Panc1 (cell line): Measurements from ENCODE around the gene MEIS1.

Source experiments
- CTCF ChIP-seq: fragments of 450-650 bp; IDR thresholded peaks from 2 replicates; pipeline ENCODE4 v1.5.1; 2017; ENCODE audit warnings: mild to moderate bottlenecking
- POLR2AphosphoS5 ChIP-seq: IDR thresholded peaks from 2 replicates; pipeline ENCODE4 v1.6.1; 2012; ENCODE audit warnings: mild to moderate bottlenecking, low read depth, low read length, moderate library complexity
- REST ChIP-seq, 2 experiments: IDR thresholded peaks; 2 replicates each; pipeline ENCODE4 v1.6.1; 2011 to 2012; ENCODE audit warnings: low read depth in 2 of 2, control low read depth in 1 of 2, low read length in 1 of 2, mild to moderate bottlenecking in 1 of 2, moderate library complexity in 1 of 2; ENCODE audit not compliant: insufficient read depth in 1 of 2
- SIN3A ChIP-seq: IDR thresholded peaks from 2 replicates; pipeline ENCODE4 v1.6.1; 2012; ENCODE audit warnings: low read depth, mild to moderate bottlenecking, low read length, moderate library complexity, borderline replicate concordance; ENCODE audit not compliant: insufficient read depth
- TCF7L2 ChIP-seq: IDR thresholded peaks from 2 replicates; pipeline ENCODE4 v1.6.1; 2011; ENCODE audit warnings: mild to moderate bottlenecking, low read depth, low read length, inconsistent platforms

GRCh38 chr2:66587216-66587615, 152.3 kb downstream of the MEIS1 start:
- TF ChIP-seq SIN3A: no peak
- no peak for TF ChIP-seq POLR2AphosphoS5
- peak; percentile 34 for TF ChIP-seq CTCF
- no peak for TF ChIP-seq REST (IDR thresholded peaks at IDR 0.05; ENCODE audit: insufficient read depth in 1 of 2, low read depth in 2 of 2, low read length in 1 of 2)
- no peak for TF ChIP-seq TCF7L2
